GM21528 (cell line): ENCODE data around the gene CRELD1.
A peak's percentile ranks its signal among the peaks of the same experiment; 100 is the strongest.
"Not testable (repeated sequence)": the region's sequence is repeated elsewhere in the genome, so short reads cannot be mapped to it uniquely, and the experiment has no call there.

ENCODE experiments used
- ATAC-seq: cut with Tn5 transposase; IDR thresholded peaks from one replicate; pipeline ENCODE4 v1.9.1; 2021; ENCODE audit warnings: mild to moderate bottlenecking, moderate library complexity; ENCODE audit not compliant: unreplicated experiment, low FRiP score

CRELD1 gene, protein sequence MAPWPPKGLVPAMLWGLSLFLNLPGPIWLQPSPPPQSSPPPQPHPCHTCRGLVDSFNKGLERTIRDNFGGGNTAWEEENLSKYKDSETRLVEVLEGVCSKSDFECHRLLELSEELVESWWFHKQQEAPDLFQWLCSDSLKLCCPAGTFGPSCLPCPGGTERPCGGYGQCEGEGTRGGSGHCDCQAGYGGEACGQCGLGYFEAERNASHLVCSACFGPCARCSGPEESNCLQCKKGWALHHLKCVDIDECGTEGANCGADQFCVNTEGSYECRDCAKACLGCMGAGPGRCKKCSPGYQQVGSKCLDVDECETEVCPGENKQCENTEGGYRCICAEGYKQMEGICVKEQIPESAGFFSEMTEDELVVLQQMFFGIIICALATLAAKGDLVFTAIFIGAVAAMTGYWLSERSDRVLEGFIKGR

DNA sequence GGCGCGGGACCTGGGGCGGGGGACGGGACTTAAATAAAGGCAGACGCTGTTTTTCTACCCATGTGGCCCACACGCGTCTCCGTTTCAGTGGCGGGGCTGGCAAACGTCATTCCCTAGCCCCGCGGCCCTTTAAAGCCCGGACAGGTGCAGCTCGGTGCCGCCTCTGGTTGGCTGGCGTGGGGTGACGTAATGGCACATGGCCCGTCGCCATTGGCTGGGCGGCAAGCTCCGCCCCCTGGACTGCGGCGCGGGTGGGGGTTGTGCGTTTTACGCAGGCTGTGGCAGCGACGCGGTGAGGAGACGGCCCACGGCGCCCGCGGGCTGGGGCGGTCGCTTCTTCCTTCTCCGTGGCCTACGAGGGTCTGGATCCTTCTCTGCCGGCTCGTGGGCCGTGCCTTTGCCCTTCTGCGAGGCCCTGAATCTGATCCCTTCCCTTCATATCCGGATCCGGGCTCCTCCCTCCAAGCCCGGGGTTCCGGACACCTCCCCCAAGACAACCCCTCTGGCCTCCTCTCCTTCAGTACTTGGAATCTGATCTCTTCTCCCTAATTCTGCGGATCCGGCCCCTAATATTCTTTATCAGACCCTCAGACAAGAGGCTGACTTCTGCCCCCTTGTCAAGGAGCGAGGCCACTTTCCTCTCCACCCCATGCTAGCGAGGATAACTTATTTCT, at the start of gene CRELD1:
Gene CRELD1 (plus strand): TSS at position 274 of the 674 bp plus-strand sequence. CDS start 605 bp downstream, outside the sequence.
- peak; percentile 90 for ATAC-seq

DNA sequence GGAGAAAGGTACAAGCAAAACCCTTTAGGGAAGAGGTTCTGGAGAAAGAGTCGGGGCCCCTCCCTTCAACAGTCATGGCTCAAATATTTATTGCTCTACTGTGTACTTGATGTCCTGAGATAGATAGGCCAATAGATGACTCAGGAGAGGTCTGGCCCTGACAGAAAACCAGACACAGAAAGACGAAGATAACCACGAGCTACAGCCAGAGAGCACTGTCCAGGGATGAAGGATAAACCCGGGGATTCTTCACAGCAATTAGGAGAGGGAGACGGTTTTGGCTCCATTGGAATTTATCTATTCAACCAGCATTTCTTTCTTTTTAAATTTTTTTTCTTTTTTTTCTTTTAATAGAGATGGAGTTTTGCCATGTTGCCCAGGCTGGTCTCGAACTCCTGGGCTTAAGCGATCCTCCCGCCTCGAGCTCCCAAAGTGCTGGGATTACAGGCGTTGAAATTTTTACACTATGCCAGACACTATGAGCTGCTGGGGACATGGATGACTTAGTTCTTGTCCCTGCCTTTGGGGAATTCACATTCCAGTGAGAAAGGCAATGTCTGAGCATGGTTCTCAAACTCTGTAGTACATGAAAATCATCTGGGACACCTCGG, 49.0 kb upstream of the CRELD1 start:
- no peak for ATAC-seq

DNA sequence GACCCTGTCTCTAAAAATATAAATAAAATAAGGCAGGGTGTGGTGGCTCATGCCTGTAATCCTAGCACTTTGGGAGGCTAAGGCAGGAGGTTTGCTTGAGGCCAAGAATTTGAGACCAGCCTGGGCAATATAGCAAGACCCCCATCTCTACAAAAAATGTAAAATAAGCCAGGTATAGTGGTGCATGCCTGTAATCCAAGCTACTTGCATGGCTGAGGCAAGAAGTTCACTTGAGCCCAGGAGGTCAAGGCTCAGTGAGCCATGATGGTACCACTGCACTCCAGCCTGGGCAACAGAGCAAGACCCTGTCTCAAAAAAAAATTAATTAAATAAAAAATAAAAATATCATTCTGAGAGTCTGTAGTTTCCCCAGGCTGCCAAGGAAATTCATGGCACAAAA, 47.3 kb upstream of the CRELD1 start:
- no peak for ATAC-seq

DNA sequence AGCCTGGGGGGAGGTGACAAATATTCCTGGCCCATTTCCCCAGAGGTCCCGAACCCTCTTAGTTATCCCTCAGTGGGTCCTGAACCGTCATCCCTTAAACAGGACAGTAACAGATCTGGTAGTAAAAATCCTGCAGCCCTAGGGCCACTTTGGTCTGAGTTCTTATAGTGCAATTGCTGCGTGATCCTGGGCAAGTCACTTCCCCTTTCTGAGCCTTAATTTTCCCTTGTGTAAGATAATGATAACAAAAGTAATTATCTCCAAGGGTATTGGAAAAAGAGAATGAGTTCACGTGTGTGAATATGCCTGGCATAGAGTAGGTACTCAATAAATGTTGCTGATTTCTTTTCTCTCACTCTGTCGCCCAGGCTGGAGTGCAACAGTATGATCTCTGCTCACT, 46.2 kb upstream of the CRELD1 start:
- no peak for ATAC-seq

DNA sequence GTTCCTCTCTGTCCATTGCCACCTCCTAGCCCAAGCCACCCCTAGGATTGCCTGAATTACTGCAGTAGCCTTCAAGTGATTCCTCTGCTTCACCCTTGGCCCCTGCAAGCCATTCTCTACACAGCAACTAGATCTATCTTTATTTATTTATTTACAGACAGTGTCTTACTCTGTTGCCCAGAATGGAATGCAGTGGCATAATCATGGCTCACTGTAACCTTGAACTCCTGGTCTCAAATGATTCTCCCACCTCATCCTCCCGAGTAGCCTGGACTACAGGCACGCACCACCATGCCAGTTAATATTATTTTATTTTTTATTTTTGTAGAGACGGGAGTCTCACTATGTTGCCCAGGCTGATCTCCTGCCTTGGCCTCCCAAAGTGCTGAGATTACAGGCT, 45.1 kb upstream of the CRELD1 start:
- ATAC-seq: no peak

DNA sequence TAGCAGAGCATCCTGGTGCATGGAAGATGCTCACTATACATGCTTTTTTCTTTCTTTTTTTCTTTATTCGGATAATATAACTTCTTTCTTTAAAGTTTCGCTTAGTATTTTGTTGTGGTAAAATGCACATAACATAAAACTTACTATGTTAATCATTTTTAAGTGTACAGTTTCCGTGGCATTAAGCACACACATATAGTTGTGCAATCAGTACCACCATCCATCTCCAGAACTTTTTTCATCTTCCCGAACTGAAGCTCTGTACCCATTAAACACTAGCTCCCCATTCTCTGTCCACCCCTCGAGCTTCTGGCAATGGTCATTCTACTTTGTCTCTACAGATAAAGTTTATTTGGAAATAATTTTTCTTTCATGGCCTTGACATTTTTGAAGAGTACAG, 44.2 kb upstream of the CRELD1 start:
- no peak for ATAC-seq

DNA sequence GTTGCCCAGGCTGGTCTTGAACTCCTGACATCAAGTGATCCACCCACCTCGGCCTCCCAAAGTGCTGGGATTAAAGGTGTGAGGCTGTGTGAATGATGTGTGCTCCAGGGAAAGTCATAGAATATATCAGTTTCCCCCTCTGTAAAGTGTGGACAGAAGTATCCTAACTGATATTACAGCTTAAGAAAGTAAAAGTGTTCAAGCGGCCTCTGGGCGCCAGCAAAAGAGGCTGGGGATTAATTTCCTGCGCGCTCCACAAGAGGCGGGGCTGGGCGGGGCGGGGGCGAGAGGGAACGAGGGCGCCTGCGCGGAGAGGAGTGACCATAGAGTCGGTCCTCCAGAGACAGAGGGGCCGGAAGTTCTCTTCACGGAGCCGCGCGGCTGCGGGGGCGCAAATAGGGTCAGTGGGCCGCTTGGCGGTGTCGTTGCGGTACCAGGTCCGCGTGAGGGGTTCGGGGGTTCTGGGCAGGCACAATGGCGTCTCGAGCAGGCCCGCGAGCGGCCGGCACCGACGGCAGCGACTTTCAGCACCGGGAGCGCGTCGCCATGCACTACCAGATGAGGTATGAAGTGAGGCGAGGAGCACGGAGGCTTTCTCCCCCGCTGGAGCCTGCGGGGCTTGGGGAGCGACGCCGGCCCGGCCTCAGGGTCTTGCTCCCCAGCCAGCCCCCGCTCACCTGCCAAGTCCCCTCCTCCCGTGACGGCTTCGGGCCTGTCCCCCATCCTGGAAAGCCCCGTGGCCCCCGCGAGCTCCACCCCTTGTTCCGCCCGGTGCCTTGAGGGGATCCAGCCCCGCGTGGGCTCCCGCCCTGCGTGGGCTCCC, 43.2 kb upstream of the CRELD1 start, which contains the start of gene JAGN1:
Gene JAGN1 (plus strand): TSS at position 362 of the 823 bp plus-strand sequence. CDS start 113 bp downstream, at position 475.
- peak; percentile 70 for ATAC-seq

DNA sequence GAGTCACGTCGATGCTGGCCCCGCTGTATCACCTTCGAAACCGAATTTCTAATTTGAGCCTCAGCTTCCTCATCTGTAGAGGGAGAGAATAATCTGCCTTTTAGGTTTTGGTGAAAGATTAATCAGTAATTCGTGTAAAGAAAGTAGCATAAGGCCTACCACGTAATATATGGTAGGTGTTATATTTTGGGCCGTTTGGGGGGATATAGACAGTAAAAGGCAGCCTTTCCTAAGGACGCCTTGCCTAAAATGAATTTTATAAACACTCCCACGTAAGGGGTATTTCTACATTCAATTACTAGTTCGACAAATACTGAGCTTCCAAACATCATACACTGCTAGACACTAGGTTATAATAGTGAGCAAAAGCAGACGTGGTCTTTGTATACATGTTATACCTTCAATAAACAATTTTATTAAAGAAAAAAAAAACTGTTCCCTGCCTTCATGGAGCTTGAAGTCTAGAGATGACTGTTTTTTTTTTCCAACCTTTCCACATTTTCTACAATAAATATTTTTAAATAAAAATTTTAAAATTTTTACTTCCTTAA, 42.5 kb upstream of the CRELD1 start:
- no peak for ATAC-seq

DNA sequence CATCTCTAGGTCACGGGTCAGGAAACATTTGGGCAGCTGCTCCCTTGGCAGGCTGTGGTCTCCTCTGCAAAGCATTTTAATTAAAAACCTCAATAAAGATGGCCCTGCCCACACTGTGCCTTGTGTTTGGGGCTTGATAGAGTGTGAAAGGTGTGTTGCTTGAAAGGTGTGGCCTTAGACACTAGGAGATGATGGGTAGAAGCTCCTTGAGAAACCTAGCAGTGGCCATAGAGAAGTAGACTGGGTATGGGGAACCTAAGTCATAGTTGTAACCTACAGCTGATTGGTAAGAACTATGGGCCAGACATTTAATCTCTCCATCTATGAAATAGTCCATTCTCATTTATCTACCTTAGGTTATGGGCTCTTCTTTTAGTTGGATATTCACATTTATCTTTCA, 39.9 kb upstream of the CRELD1 start:
- no peak for ATAC-seq

DNA sequence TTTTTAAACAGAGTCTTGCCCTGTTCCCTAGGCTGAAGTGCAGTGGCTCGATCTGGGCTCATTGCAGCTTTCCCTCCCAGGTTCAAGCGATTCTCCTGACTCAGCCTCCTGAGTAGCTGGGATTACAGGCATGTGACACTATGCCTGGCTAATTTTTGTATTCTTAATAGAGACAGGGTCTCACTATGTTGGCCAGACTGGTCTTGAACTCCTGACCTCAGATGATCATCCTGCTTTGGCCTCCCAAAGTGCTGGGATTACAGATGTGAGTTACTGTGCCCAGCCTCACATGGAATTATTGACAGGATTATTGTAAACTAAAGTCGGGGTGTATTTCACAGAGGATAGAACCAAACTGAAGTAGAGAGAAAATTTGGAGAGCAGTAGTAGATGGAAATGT, 37.9 kb upstream of the CRELD1 start:
- ATAC-seq: not testable (repeated sequence)

DNA sequence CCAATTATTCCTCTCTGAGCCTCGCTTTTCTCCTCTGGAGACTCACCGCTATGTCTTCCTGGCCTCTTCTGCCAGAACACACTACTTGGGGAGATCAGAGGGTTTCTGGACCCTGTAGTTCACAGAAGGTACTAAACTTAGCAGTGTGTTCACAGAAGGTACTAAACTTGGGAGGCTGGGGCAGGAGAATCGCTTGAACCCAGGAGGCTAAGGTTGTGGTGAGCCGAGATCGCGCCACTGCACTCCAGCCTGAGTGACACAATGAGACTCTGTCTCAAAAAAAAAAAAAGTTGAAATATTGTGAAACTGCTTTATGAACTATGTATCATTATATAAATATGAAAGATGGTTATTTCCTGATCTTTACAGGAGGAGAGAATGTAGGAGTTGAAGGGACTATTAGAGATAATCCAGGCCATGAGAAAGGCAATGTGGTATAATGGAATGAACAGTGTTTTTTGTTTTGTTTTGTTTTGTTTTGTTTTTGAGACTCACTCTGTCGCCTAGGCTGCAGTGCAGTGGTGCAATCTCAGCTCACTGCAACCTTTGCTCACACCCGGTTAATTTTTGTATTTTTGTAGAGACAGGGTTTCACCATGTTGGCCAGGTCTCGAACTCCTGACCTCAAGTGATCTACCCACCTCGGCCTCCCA, 36.8 kb upstream of the CRELD1 start:
- not testable (repeated sequence) for ATAC-seq

DNA sequence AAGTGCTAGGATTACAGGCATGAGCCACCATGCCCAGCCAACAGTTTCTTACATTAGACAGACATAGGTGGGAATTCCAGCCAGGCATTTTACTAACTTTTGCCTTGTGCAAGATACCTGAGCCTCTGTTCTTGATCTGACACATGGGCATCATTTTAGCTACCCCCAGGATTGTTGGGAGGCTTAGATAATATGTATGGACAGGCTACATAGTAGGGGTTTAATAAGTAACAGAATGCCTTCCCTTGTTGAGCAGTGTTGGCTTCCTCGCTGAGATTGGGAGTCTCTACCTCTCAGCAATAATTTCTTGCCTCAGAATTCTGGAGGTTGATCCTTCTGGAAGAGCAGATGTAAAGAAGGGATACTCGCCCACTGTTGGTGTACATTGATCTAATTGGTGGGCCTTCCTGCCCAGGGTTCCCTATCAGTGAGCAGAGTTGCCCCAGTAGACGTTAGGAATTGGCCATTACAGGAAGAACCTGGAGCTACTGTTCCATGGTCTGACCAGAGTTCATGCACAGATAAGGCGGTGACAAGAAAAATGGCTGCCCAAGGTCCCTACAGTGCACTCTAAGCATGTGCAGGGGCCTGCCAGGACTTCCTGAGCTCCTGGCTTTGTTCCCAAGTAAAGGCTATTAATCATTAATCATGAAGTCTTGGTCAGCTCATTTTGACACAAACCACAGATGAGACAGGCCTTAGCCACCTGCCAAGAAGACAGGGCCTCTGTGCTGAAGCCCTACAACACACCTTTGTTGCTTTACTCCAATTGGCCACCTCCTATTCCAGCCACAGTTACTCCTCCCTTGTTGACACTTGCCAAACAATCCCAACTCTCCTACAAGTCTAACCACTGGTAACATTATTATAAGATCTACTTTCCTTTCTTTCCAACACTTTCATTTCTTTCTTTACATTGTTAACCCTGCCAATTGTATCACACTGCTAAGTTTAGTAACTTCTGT, 35.9 kb upstream of the CRELD1 start:
- no peak for ATAC-seq

DNA sequence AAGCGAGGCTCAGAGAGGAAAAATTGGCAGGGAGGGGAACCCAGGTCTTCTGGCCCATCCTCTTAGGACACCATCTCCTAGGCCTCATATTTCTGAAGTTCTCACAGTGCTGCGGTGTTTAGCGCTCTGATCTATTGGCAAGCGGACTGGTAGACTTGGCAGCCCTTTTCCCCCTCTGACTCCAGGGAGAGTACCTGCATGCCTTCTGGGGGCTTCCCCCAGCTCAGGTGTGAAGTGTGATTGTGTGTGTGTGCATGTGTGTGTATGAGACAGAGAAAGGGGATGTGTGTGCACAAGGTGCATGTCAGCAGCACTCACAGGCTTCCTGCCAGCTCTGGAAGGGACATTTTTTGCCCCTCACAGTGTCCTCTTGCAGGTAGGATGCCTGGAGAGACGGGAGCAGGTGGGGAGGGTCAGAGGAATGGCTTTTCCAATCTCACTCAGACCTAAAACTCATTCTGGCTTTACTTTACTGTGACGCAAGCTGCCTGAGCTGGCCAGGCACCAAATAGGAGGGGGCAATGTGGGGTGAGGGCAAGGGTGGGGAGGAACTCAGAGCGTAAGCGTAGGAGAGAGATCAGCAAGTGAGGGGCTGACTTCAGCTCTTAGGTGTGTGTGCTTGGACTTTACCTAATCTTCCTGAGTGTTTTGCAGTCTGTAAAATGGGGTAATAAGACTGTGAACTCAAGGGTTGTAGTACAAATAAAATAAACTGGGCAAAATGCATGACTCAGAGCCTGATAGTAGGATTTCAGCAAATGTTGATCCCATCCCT, 35.0 kb upstream of the CRELD1 start:
- no peak for ATAC-seq

DNA sequence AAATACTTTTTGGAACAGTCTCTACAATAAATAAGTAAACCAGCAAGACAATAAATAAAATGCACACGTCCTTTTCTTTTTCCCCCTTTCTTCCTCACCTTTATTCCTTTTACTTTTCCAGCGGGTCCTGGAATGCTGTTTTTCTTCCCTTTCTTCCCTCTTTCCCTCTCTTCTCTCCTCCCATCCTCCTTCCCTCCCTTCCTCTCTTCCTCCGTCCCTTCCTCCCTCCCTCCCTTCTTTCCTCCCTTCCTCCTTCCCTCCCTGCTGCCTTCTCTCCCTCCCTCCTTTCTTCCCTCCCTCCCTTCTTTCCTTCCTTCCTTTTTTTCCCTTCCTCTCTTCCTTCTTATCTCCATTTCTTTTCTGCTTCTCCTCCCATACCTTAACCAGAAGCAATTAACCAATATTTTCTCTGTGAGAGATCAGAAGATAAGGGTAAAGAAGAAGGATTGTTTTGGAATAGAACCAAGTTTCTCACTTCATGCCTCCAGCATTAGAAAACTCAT, 34.3 kb upstream of the CRELD1 start:
- ATAC-seq: no peak

DNA sequence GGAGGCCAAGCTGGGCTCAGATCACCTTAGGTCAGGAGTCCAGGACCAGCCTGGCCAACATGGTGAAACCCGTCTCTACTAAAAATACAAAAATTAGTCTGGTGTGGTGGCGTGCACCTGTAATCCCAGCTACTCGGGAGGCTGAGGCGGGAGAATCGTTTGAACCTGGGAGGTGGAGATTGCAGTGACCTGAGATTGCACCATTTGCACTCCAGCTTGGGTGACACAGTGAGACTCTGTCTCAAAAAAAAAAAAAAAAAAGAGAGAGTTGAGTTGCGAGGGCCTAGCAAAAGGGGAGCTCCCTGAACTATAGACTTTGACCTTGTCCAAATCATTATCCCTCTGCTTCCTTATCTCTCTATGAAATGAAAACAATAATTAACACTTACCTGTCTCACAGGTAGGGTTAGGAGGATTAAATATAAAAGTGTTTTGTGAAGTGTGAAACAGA, 32.6 kb upstream of the CRELD1 start:
- ATAC-seq: not testable (repeated sequence)

DNA sequence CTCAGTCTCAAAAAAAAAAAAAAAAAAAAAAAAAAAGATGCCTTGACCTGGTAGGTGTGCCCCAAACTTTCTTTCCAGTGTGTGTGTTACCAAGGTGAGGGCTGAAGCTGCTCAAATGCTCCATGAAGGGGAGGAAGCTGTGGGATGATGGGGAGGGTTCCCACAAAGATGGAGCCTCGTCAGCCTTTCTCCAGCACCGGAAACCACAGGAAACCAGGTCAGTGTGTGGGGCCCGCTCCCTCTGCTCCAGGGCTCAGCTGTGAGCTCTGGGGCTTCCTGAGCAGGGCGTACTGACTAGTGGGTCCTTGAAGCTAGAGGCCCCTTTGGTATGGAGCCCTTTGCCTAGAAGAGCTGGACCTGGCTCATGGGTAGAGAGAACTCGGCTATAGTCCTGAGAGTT, 31.7 kb upstream of the CRELD1 start:
- ATAC-seq: no peak

DNA sequence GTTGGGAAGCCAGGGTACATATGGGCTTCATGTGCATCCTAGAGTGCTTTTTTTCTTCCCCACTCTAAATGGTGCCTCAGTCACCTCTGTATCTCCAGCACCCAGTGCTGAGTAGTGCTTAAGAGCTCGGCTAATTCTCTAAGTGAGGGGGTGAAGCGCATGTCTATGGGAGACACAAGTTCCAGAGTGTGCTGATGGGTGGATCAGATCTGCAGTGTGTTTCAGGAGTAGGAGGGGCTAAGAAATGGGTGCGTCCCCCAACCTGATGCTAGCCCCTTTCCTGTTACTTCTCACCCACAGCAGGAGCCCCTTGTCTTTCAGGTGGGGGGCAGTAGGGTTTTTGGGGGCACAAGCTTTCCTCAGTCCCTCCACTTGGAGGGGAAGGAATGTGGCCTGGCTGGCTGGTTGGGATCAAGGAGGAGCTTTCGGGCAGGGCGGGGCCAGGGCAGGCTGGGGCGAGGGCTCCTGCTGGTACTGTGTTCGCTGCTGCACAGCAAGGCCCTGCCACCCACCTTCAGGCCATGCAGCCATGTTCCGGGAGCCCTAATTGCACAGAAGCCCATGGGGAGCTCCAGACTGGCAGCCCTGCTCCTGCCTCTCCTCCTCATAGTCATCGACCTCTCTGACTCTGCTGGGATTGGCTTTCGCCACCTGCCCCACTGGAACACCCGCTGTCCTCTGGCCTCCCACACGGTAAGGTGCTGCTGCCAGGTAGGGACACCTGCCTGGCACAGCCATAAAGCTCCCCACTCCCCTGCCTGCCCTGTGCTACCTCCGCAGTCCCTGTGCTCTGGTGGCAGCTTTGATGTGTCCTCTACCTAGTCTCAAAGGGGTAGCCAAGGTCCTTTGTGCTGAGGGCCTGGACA, 31.0 kb upstream of the CRELD1 start, which contains the start of gene IL17RE:
Gene IL17RE (plus strand): TSS at position 477 of the 866 bp plus-strand sequence. CDS start 85 bp downstream, at position 562.
- no peak for ATAC-seq
